BLaER1 treated with 17β-estradiol and CSF1 and Interleukin-3, amounts not matched to agents 10 nM and 100 nM (cell line): Measurements from ENCODE around the gene EFNA4.
A peak's percentile ranks its signal among the peaks of the same experiment; 100 is the strongest.

Experiments
- H3K27ac ChIP-seq, 11 experiments: shearing (Covaris generic); formaldehyde crosslinking; 2 replicates each; pipeline ENCODE4 v1.8.1; 2022
- H3K27me3 ChIP-seq, 11 experiments: shearing (Covaris generic); formaldehyde crosslinking; 2 replicates each; pipeline ENCODE4 v1.8.1; 2022
- H3K36me3 ChIP-seq, 11 experiments: shearing (Covaris generic); formaldehyde crosslinking; 2 replicates each; pipeline ENCODE4 v1.8.1; 2022
- H3K4me1 ChIP-seq, 10 experiments: shearing (Covaris generic); formaldehyde crosslinking; 2 replicates each; pipeline ENCODE4 v1.8.1; 2022
- H3K4me2 ChIP-seq, 11 experiments: shearing (Covaris generic); formaldehyde crosslinking; 2 replicates each; pipeline ENCODE4 v1.8.1; 2022
- H3K4me3 ChIP-seq, 10 experiments: shearing (Covaris generic); formaldehyde crosslinking; 2 replicates each; pipeline ENCODE4 v1.8.1; 2022
- H3K9ac ChIP-seq, 11 experiments: shearing (Covaris generic); formaldehyde crosslinking; 2 replicates each; pipeline ENCODE4 v1.8.1; 2022
- H3K9me3 ChIP-seq, 11 experiments: shearing (Covaris generic); formaldehyde crosslinking; replicated peaks in 1 of 11; 2 replicates each; pipeline ENCODE4 v1.8.1; 2022
- H4K20me1 ChIP-seq, 11 experiments: shearing (Covaris generic); formaldehyde crosslinking; 2 replicates each; pipeline ENCODE4 v1.8.1; 2022
- Cebpa-rat ChIP-seq, 11 experiments: shearing (Covaris generic); IDR thresholded peaks; 2 replicates each; pipeline ENCODE4 v1.8.1; 2022

EFNA4 gene

DNA sequence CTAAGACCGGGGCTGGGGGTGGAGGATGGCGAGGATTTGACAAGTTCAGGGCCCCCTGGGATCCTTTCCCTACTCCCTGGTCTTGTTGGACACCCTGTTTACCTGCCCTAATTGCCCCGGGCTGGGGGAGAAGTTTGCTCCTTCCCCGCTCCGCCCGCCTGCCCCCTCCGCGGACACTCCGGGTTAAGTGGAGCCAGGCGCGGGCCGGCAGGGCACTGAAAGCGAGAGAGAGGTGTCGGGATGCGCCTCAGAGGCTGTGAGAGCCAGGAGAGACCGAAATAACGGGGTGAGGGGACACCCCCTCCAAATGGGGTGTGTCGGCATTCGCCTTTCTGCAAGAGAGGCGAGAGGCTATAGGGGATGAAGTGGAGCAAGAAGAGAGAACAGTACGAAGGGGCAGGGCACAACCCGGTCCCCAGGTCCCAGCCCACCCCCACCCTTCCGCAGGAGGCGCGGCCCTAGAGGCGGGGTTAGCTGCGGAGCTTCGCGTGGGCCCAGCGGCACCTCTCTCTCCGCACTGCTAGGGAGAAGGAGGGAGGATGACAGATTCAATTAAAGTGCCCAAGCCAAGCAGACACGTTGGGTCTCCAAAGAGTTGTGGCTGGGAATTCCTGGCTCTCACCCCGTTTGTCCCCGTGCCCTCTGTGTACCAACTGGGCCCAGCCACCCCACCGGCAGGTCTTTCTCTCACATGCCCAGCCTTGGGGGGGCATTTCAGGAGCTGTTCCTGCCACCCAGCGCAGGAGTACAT lies 18.9 kb downstream of the EFNA4 start:
- H3K27me3 ChIP-seq: peaks cover 53 to 60% (median 56%) of the 10 kb centered on the region in 11 experiments
- H3K36me3 ChIP-seq: no peaks in the 10 kb centered on the region
- H3K4me1 ChIP-seq: peaks cover 86 to 93% (median 92%) of the 10 kb centered on the region in 10 experiments
- H3K4me3 ChIP-seq: peak overlapping the region; percentile 49 to 67 (median 56)
- H4K20me1 ChIP-seq: peaks cover 33 to 66% (median 51%) of the 10 kb centered on the region in 11 experiments; a peak in 20 of 22 replicates
- no peak overlapping the region for H3K27ac ChIP-seq
- no peak for TF ChIP-seq Cebpa-rat (IDR thresholded peaks at IDR 0.05)
- peak overlapping the region in 9 of 11 experiments; percentile 8 to 76 (median 50); a peak in 13 of 22 replicates for H3K9ac ChIP-seq
- no peaks in the 10 kb centered on the region for H3K9me3 ChIP-seq
- peak overlapping the region; percentile 94 to 100 (median 98) for H3K4me2 ChIP-seq

DNA sequence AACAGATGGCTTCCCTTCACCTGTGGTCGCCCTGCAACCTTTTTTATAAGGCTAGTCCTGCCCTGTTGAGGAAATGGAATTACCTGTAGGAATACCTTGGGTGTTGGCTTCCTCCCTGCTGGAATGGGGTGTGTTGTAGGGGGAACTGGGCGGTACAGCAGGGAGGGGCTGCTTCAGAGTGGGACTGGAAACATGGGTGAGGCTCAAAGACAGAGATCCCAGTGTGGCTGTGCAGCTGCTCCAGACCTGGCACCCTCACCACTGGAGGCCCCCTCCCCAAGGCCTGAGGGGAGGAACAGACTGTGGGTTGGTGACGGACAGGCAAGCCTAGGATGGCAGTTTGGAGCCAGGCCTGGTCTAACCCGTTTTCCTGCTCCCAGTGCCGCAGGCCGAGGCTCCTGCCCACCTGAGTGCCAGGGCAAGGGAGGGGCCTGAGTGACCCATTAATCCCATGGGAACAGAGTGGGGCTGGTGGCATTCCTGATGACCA lies 19.6 kb downstream of the EFNA4 start:
- Histone ChIP-seq H3K27ac (no peak overlapping the region), H3K27me3 (peaks cover 53 to 60% (median 56%) of the 10 kb centered on the region in 11 experiments), H3K4me3 (peak overlapping the region in 6 of 10 experiments; percentile 54 to 67 (median 59); a peak in 7 of 20 replicates), H3K36me3 (no peaks in the 10 kb centered on the region), H3K4me2 (peak overlapping the region; percentile 94 to 100 (median 98)), H4K20me1 (peaks cover 33 to 59% (median 51%) of the 10 kb centered on the region in 11 experiments; a peak in 20 of 22 replicates), H3K9ac (peak overlapping the region in 4 of 11 experiments; percentile 21 to 50 (median 32); a peak in 3 of 22 replicates), H3K9me3 (no peaks in the 10 kb centered on the region), H3K4me1 (peaks cover 80 to 90% (median 89%) of the 10 kb centered on the region in 10 experiments)
- no peak for TF ChIP-seq Cebpa-rat (IDR thresholded peaks at IDR 0.05)

DNA sequence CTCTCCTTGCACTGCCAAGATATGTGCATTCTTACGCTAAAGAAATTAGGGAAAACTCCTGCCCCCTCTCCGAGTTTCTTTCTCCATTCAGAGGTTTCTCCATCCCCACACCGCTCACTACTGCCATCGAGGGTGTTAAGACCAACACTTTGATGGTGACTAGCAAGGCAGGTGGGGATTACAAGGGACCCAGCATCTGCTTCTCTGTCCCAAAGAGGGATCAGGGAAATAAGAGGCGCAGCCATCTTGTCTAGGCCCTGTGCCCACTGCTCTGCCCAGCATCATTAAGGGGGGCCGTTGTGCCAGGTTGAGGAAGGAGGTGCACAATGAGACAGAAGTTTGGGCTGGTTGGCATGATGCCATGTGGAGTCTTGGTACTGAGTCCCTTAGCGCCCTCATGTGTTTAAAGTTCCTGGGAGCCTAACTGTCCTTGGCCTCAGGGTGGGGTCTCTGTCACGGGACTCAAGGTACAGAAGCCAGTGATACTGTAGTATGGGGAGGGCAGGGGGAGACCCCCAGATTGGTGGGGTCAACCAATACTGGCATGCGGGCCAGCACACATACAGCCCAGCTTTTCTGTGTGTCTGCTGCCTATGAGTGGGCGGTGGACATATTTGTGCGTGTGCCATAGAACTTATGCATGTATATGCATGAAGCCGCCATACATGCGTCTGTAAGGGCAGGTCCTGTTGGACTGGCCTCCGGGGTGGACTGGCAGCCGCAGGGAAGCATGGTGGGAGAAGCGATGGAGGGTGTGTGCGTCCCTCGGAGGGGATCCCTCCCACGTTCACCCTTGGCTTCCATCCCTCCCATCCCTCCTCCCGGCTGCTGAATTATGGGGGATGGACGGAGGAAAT lies 20.6 kb downstream of the EFNA4 start:
- peaks cover 49 to 52% (median 50%) of the 10 kb centered on the region in 11 experiments for H3K27me3 ChIP-seq
- no peaks in the 10 kb centered on the region for H3K36me3 ChIP-seq
- peaks cover 72 to 80% (median 79%) of the 10 kb centered on the region in 10 experiments for H3K4me1 ChIP-seq
- H3K4me2 ChIP-seq: peak overlapping the region; percentile 89 to 100 (median 98)
- TF ChIP-seq Cebpa-rat (IDR thresholded peaks at IDR 0.05): no peak
- peak overlapping the region in 9 of 11 experiments; percentile 34 to 80 (median 75); a peak in 13 of 22 replicates for H3K9ac ChIP-seq
- H4K20me1 ChIP-seq: peaks cover 33 to 58% (median 49%) of the 10 kb centered on the region in 11 experiments; a peak in 20 of 22 replicates
- no peak overlapping the region for H3K27ac ChIP-seq
- H3K9me3 ChIP-seq: no peaks in the 10 kb centered on the region
- peak overlapping the region; percentile 57 to 82 (median 71); a peak in 19 of 20 replicates for H3K4me3 ChIP-seq

DNA sequence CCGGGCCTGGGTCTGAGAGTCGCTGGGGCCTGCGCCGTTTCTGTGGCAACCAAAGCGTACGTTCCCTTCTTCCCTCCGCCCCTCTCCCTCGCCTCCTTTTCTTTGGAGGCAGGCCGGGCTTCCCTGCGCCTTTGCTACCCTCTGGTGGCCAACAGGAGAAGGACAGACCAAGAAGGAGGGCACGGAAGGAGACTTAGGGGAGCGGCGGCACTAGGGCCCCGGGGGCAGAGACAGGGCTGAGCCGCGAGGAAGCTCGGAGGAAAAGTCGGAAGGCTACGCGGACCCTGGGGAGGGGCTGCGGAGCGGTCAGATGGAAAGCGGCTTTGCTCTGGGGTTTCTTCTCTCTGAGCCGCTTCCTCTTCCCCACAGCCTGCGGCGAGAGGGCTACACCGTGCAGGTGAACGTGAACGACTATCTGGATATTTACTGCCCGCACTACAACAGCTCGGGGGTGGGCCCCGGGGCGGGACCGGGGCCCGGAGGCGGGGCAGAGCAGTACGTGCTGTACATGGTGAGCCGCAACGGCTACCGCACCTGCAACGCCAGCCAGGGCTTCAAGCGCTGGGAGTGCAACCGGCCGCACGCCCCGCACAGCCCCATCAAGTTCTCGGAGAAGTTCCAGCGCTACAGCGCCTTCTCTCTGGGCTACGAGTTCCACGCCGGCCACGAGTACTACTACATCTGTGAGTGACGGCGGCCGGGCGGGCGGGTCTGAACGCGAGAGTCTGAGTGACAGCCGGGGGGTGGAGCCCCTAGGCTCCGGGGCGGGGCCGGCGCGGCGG lies 21.4 kb downstream of the EFNA4 start:
- H3K36me3 ChIP-seq: no peaks in the 10 kb centered on the region
- H3K27ac ChIP-seq: peak overlapping the region in 10 of 11 experiments; percentile 45 to 74 (median 68); a peak in 21 of 22 replicates
- H3K27me3 ChIP-seq: peaks cover 41 to 44% (median 42%) of the 10 kb centered on the region in 11 experiments
- peak overlapping the region; percentile 57 to 82 (median 71) for H3K4me3 ChIP-seq
- H3K9ac ChIP-seq: peak overlapping the region; percentile 62 to 80 (median 75)
- TF ChIP-seq Cebpa-rat (IDR thresholded peaks at IDR 0.05): no peak
- H3K4me1 ChIP-seq: peaks cover 64 to 72% (median 71%) of the 10 kb centered on the region in 10 experiments
- H4K20me1 ChIP-seq: peaks cover 26 to 50% (median 41%) of the 10 kb centered on the region in 11 experiments; a peak in 20 of 22 replicates
- H3K4me2 ChIP-seq: peak overlapping the region; percentile 94 to 100 (median 98)
- H3K9me3 ChIP-seq: no peaks in the 10 kb centered on the region

DNA sequence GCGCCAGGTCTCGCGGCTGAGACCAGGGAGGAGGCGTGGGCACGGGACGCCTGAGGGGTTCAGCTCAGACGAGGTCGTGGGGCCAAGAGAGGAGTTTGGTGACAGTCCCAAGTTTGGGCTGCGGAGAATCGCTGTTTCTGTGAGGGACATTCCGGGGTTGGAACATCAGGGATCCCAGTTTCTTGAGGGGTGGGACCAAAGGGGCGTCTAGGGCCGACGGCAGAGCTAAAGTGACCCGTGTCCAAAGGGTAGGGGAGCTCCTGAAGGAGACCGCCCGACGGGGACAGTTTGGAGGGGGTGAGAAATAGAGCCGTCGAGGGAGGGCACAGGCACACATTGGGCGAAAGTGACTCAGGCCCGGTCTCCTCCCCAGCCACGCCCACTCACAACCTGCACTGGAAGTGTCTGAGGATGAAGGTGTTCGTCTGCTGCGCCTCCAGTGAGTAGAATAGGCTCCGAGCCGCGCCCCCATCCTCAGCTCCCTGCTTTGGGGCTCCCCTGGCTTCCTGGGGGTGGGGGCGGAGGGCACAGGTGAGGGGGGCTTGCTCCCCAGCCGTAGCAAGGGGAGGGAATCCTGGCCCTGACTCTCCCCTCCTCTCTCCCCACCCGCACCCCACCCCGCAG lies 22.1 kb downstream of the EFNA4 start:
- Histone ChIP-seq H3K9ac (peak overlapping the region; percentile 62 to 80 (median 75)), H3K36me3 (no peaks in the 10 kb centered on the region), H3K4me1 (peaks cover 57 to 65% (median 64%) of the 10 kb centered on the region in 10 experiments), H3K9me3 (no peaks in the 10 kb centered on the region), H3K27ac (peak overlapping the region in 10 of 11 experiments; percentile 45 to 74 (median 68); a peak in 21 of 22 replicates), H4K20me1 (peaks cover 19 to 43% (median 34%) of the 10 kb centered on the region in 11 experiments; a peak in 20 of 22 replicates), H3K4me3 (peak overlapping the region; percentile 57 to 82 (median 71)), H3K27me3 (peaks cover 34 to 37% (median 35%) of the 10 kb centered on the region in 11 experiments), H3K4me2 (peak overlapping the region; percentile 94 to 100 (median 98))
- no peak for TF ChIP-seq Cebpa-rat (IDR thresholded peaks at IDR 0.05)

DNA sequence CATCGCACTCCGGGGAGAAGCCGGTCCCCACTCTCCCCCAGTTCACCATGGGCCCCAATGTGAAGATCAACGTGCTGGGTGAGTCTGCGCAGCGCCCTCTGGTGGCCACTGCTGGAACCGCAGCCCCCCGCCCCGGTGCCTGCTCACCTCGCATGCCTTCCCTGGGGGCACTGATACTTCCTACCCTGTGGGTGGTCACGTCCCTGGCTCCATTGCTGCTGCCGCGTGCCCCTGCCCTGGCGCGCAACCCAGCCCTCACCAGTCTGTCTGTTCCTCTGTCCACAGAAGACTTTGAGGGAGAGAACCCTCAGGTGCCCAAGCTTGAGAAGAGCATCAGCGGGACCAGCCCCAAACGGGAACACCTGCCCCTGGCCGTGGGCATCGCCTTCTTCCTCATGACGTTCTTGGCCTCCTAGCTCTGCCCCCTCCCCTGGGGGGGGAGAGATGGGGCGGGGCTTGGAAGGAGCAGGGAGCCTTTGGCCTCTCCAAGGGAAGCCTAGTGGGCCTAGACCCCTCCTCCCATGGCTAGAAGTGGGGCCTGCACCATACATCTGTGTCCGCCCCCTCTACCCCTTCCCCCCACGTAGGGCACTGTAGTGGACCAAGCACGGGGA lies 22.7 kb downstream of the EFNA4 start:
- Histone ChIP-seq H3K4me1 (peaks cover 51 to 63% (median 61%) of the 10 kb centered on the region in 10 experiments), H4K20me1 (peaks cover 13 to 37% (median 28%) of the 10 kb centered on the region in 11 experiments; a peak in 20 of 22 replicates), H3K36me3 (no peaks in the 10 kb centered on the region), H3K4me2 (peak overlapping the region; percentile 94 to 100 (median 98)), H3K27me3 (peaks cover 28 to 31% (median 29%) of the 10 kb centered on the region in 11 experiments), H3K9me3 (no peaks in the 10 kb centered on the region), H3K4me3 (peak overlapping the region in 8 of 10 experiments; percentile 57 to 82 (median 71); a peak in 13 of 20 replicates), H3K27ac (peak overlapping the region in 10 of 11 experiments; percentile 25 to 68 (median 52); a peak in 18 of 22 replicates), H3K9ac (peak overlapping the region; percentile 18 to 79 (median 63); a peak in 20 of 22 replicates)
- no peak for TF ChIP-seq Cebpa-rat (IDR thresholded peaks at IDR 0.05)
